Measurements from ENCODE around the gene AKR1E2. TPM values are rescaled to one million over a fixed set of nuclear protein-coding genes. Genes with fewer than 3 reads are reported as not detected.

Gene AKR1E2
- total and polyA plus RNA-seq, 2 of the 8 experiments (the other 6 are each of a cell fraction or from before 2014, with no cell fraction given): 2.6 to 3.5 TPM

DNA sequence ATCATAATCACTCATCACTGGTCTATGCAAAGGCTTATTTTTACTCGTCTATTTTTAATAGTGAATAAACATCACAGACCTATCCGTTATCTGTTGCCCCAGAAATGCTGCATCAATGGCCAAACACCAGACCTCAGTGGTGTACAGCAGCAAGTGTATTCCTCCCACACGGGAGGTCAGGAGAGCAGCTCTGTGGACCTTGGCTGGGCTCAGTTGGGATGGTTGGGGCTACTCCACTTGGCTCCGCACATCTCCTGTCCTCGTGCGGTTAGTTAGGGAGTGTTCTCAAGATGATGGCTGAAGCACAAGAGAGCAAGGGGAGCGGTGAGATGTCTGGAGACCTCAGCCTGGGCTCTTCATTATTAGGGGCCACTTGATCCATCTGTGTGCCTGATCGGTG is 2.0 kb downstream of the AKR1E2 start:
- DNase-seq (ENCODE audit: low read depth in 1 of 2, low spot score in 2 of 2) (no peak), FAIRE-seq (no peak)
- peaks cover 4% of the 10 kb centered on the region; the same call in 1 of the 2 replicates for H3K23me2 ChIP-seq (ENCODE audit: low read depth, low read length)
- H3K23ac ChIP-seq (ENCODE audit: insufficient read length): no peak overlapping the region
- no peak overlapping the region for H3K4ac ChIP-seq (replicated peaks; ENCODE audit: insufficient read length, low read depth, low read length)
- no peak overlapping the region; the same call in 1 of the 2 replicates for H2AK5ac ChIP-seq (ENCODE audit: low read depth, low read length)
- POLR2A ChIA-PET (ENCODE audit: partially characterized antibody): interaction anchor here (1.2 kb wide), 1 partner anchor 9 kb away, joined by 4 read pairs; no protein-coding TSS in a partner anchor
- no peak overlapping the region for H3K14ac ChIP-seq (ENCODE audit: insufficient read length)
- H3K56ac ChIP-seq (replicated peaks; ENCODE audit: insufficient read length, low read depth, low read length): no peak overlapping the region
- no peak overlapping the region for H2BK20ac ChIP-seq (ENCODE audit: low read length)
- CTCF ChIA-PET (ENCODE audit: partially characterized antibody): interaction anchor here (1.0 to 5.7 kb wide), 3 partner anchors 8 to 13 kb away, joined by 6 to 22 read pairs (median 11); no protein-coding TSS in a partner anchor
- no peaks in the 10 kb centered on the region for H3K79me2 ChIP-seq (ENCODE audit: control insufficient read depth in 1 of 2, insufficient read depth in 2 of 2, low read length in 2 of 2)
- H4K8ac ChIP-seq (ENCODE audit: extremely low read depth, insufficient read depth, low read length): no peak overlapping the region
- H3K9me3 ChIP-seq (ENCODE audit: insufficient read depth in 2 of 2, low read depth in 1 of 2, low read length in 1 of 2): peaks cover 0 to 7% of the 10 kb centered on the region in 2 experiments; a peak in 2 of 4 replicates
- H3K36me3 ChIP-seq (ENCODE audit: control insufficient read depth in 2 of 4, insufficient read depth in 4 of 4, low read length in 3 of 4): no peaks in the 10 kb centered on the region; a peak in 1 of 8 replicates
- H2BK12ac ChIP-seq (ENCODE audit: low read depth, low read length): no peak overlapping the region
- no peak overlapping the region for H4K5ac ChIP-seq (ENCODE audit: insufficient read length, low read depth, low read length)
- no peak overlapping the region for H2BK120ac ChIP-seq (replicated peaks; ENCODE audit: low read depth, low read length)
- no peaks in the 10 kb centered on the region; a peak in 2 of 7 replicates for H3K4me1 ChIP-seq (replicated peaks in 1 of 4; ENCODE audit: control insufficient read depth in 3 of 4, insufficient read depth in 4 of 4, low read length in 3 of 4)
- H3K27ac ChIP-seq (ENCODE audit: low read depth, low read length): no peak overlapping the region
- no peak overlapping the region for H3K9ac ChIP-seq (replicated peaks in 1 of 4; ENCODE audit: extremely low read depth in 1 of 4, low read depth in 3 of 4, low read length in 3 of 4)
- H3K18ac ChIP-seq (ENCODE audit: extremely low read depth, low read length): no peak overlapping the region
- WGBS, 2 experiments (ENCODE audit: extremely low coverage in 1 of 2, insufficient coverage in 1 of 2, insufficient read length in 1 of 2, insufficient replicate concordance in 2 of 2, low coverage in 1 of 2, low lambda C conversion rate in 2 of 2, missing lambda C conversion rate in 1 of 2): 61% methylated on average over 8 of the region's 8 CpGs; no CpG with 5 or more reads in 1 of the 2 experiments
- H3K27me3 ChIP-seq (replicated peaks in 1 of 4; ENCODE audit: control insufficient read depth in 3 of 4, extremely low read depth in 1 of 4, insufficient read depth in 3 of 4, low read length in 3 of 4): peaks cover 4 to 19% (median 8%) of the 10 kb centered on the region in 4 experiments
- H3K4me2 ChIP-seq (ENCODE audit: insufficient read depth in 1 of 2, low read depth in 2 of 2, low read length in 2 of 2): no peak overlapping the region; a peak in 1 of 4 replicates
- H4K91ac ChIP-seq (replicated peaks; ENCODE audit: insufficient read length, low read length): no peak overlapping the region
- H2BK5ac ChIP-seq (ENCODE audit: low read depth, low read length): no peak overlapping the region
- H2BK15ac ChIP-seq (ENCODE audit: low read length): no peak overlapping the region
- H3K4me3 ChIP-seq (ENCODE audit: extremely low read depth in 1 of 4, insufficient read depth in 2 of 4, low read depth in 3 of 4, low read length in 4 of 4): no peak overlapping the region
- no peak overlapping the region for H2AFZ ChIP-seq (ENCODE audit: low read length)
- H4K20me1 ChIP-seq (replicated peaks in 1 of 2; ENCODE audit: control insufficient read depth in 1 of 2, insufficient read depth in 2 of 2, low read length in 2 of 2): no peaks in the 10 kb centered on the region
- no peaks in the 10 kb centered on the region for H3K79me1 ChIP-seq (ENCODE audit: low read depth, low read length)
- TF ChIP-seq YY1 (IDR thresholded peaks at IDR 0.05; ENCODE audit: low read depth, low read length) (no peak), NRF1 (IDR thresholded peaks at IDR 0.05; ENCODE audit: low read depth, low read length) (no peak), SUZ12 (IDR thresholded peaks at IDR 0.05; ENCODE audit: low read length) (no peak), POLR2A (IDR thresholded peaks at IDR 0.05; ENCODE audit: control extremely low read depth in 1 of 2, low read depth in 2 of 2, low read length in 2 of 2) (no peak), JUND (IDR thresholded peaks at IDR 0.05; ENCODE audit: low read length) (no peak), SP1 (IDR thresholded peaks at IDR 0.05; ENCODE audit: low read depth, low read length) (no peak), SRF (IDR thresholded peaks at IDR 0.05; ENCODE audit: low read depth, low read length) (no peak), HDAC6 (IDR thresholded peaks at IDR 0.05; ENCODE audit: low read depth, low read length) (no peak), GABPA (IDR thresholded peaks at IDR 0.05; ENCODE audit: borderline replicate concordance, insufficient read depth, low read length) (no peak), POU5F1 (IDR thresholded peaks at IDR 0.05; ENCODE audit: low read depth, low read length) (no peak), PHF8 (conservative IDR thresholded peaks at IDR 0.05; ENCODE audit: low read depth, low read length) (no peak)
